Measurements from ENCODE around the gene THRB.

DNA sequence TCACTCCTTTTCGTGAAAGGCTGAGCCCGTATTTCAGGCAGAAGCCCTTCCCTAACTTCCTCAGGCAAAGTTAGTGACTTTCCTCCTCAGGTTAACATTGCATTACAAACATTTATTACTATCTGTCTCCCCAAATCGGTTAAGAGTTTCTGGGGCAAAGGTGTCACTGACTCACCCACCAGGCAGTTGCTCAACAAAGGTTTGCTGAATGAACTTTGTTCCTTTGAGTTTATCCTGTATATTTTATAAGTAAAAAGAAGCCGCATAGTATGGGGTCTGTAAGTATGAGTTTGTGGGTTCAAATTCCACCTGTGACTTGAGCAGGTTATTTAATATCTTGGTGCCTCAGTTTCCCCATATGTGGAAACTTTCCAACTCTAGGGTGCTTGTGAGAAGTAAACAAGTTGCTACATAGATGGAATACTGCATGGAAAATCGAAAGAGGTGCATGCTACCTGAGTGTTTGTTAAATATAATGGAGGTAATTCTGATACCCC is 177.7 kb downstream of the THRB start:
- TF ChIP-seq EZH2 (IDR thresholded peaks at IDR 0.05; ENCODE audit: borderline replicate concordance, low read length): no peak
- TF ChIP-seq, protein P1, sequence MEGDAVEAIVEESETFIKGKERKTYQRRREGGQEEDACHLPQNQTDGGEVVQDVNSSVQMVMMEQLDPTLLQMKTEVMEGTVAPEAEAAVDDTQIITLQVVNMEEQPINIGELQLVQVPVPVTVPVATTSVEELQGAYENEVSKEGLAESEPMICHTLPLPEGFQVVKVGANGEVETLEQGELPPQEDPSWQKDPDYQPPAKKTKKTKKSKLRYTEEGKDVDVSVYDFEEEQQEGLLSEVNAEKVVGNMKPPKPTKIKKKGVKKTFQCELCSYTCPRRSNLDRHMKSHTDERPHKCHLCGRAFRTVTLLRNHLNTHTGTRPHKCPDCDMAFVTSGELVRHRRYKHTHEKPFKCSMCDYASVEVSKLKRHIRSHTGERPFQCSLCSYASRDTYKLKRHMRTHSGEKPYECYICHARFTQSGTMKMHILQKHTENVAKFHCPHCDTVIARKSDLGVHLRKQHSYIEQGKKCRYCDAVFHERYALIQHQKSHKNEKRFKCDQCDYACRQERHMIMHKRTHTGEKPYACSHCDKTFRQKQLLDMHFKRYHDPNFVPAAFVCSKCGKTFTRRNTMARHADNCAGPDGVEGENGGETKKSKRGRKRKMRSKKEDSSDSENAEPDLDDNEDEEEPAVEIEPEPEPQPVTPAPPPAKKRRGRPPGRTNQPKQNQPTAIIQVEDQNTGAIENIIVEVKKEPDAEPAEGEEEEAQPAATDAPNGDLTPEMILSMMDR (IDR thresholded peaks at IDR 0.05; ENCODE audit: low read length): no peak
